Measurements from ENCODE around the gene CCM2L.

The CCM2L gene

DNA sequence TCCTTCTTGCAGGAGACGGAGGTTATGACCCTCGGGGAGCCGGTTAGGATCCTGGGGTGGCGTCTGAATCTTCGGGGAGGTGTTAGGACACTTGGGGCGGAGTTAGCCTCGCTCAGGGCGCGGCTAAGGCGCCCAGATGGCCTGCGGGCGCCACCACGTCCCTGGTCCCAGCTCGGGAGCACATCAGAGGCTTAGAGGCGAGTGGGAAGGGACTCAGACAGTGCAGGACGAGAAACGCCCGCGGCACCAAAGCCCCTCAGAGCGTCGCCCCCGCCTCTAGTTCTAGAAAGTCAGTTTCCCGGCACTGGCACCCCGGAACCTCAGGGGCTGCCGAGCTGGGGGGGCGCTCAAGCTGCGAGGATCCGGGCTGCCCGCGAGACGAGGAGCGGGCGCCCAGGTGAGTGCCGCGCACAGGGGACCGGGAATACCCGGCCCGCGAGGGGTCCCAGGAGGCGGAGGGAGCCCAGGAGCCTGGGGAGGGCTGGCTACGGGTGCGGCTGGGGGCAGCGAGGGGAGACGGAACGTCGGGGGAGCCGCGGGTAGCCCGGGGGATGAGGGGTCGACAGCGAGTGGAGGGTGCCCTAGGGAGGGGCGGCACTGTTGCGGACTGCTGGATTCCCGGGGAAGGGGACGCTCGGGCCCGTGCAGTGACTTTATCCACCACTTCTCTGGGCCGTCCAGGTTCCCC is 42.0 kb downstream of the CCM2L start, which contains the start of gene HCK:
Gene HCK, plus strand, starts transcription at position 153 of the 688 bp plus-strand sequence.
- ATAC-seq (ENCODE audit: low read depth): peak; percentile 54; the same call in 2 of the 3 replicates
- TF ChIP-seq, protein P1, sequence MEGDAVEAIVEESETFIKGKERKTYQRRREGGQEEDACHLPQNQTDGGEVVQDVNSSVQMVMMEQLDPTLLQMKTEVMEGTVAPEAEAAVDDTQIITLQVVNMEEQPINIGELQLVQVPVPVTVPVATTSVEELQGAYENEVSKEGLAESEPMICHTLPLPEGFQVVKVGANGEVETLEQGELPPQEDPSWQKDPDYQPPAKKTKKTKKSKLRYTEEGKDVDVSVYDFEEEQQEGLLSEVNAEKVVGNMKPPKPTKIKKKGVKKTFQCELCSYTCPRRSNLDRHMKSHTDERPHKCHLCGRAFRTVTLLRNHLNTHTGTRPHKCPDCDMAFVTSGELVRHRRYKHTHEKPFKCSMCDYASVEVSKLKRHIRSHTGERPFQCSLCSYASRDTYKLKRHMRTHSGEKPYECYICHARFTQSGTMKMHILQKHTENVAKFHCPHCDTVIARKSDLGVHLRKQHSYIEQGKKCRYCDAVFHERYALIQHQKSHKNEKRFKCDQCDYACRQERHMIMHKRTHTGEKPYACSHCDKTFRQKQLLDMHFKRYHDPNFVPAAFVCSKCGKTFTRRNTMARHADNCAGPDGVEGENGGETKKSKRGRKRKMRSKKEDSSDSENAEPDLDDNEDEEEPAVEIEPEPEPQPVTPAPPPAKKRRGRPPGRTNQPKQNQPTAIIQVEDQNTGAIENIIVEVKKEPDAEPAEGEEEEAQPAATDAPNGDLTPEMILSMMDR (IDR thresholded peaks at IDR 0.05; ENCODE audit: poor library complexity, severe bottlenecking): no peak
- Histone ChIP-seq H3K36me3 (ENCODE audit: low read depth) (no peaks in the 10 kb centered on the region), H3K4me3 (ENCODE audit: severe bottlenecking) (no peak within 1 kb of the TSS), H3K9me3 (ENCODE audit: severe bottlenecking) (no peaks in the 10 kb centered on the region), H3K4me1 (ENCODE audit: insufficient read depth, poor library complexity, severe bottlenecking) (no peaks in the 10 kb centered on the region), H3K27ac (ENCODE audit: poor library complexity, severe bottlenecking) (no peak within 1 kb of the TSS), H3K27me3 (ENCODE audit: insufficient read depth, poor library complexity, severe bottlenecking) (peaks cover 78% of the 10 kb centered on the region)
- no peak for DNase-seq (ENCODE audit: low spot score)

DNA sequence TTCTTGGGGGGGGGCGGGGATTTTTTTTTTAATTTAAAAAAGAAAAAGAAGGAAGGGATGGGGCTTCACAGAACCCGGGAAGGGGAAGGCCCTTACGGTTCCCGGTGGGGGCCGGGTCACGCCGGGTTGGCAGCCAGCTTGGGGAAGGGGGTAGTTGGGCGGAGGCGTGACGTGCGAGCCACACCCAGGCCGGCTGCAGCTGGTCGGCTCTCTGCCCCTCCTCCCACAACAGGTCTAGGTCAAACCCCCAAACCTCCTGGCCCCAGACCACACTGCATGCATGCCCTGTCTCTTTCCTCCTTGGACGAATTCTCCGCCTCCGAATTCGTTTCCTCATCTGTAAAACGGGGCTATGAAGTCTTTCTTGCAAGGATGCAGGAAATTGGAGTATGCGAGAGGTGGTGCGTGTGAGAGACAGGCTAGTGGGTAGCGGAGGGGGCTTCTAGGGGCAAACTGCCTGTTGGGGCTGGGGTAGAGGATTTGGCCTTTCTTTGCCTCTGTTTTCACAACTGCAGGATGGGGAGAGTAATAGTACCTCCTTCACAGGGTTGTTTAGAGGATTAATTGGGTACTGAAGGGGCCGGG is 42.6 kb downstream of the CCM2L start:
- H3K4me3 ChIP-seq (ENCODE audit: severe bottlenecking): no peak overlapping the region
- no peak for DNase-seq (ENCODE audit: low spot score)

DNA sequence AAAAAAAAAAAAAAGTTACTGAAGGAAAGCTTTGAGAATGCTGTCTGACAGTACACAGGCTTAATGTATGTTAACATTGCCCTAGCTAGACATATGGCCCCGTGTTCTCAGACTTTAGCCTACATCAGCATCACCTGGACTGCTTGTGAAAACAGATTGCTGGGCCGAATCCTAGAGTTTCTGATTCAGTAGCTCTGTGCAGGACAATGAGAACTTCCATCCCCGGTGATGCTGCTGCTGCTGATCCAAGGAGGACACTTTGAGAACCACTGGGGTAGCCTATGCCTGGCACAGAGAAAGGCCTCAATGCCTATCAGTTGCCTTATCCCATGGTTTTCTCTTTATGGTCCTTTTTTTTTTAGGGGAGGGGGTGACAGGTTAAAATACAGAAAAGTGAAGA is 43.4 kb downstream of the CCM2L start:
- Histone ChIP-seq H3K36me3 (ENCODE audit: low read depth) (no peaks in the 10 kb centered on the region), H3K4me3 (ENCODE audit: severe bottlenecking) (no peak overlapping the region), H3K27ac (ENCODE audit: poor library complexity, severe bottlenecking) (no peak overlapping the region), H3K9me3 (ENCODE audit: severe bottlenecking) (no peaks in the 10 kb centered on the region), H3K4me1 (ENCODE audit: insufficient read depth, poor library complexity, severe bottlenecking) (no peaks in the 10 kb centered on the region), H3K27me3 (ENCODE audit: insufficient read depth, poor library complexity, severe bottlenecking) (peaks cover 87% of the 10 kb centered on the region)
- DNase-seq (ENCODE audit: low spot score) (no peak), ATAC-seq (ENCODE audit: low read depth) (no peak)
- TF ChIP-seq, protein P1 (IDR thresholded peaks at IDR 0.05; ENCODE audit: poor library complexity, severe bottlenecking): no peak

More for the DNA sequence above, 42.6 kb downstream of the CCM2L start:
- H3K27ac ChIP-seq (ENCODE audit: poor library complexity, severe bottlenecking): no peak overlapping the region
- ATAC-seq (ENCODE audit: low read depth): no peak; the same call in 2 of the 3 replicates
- H3K4me1 ChIP-seq (ENCODE audit: insufficient read depth, poor library complexity, severe bottlenecking): no peaks in the 10 kb centered on the region
- H3K36me3 ChIP-seq (ENCODE audit: low read depth): no peaks in the 10 kb centered on the region
- TF ChIP-seq, protein P1 (IDR thresholded peaks at IDR 0.05; ENCODE audit: poor library complexity, severe bottlenecking): no peak
- H3K27me3 ChIP-seq (ENCODE audit: insufficient read depth, poor library complexity, severe bottlenecking): peaks cover 81% of the 10 kb centered on the region
- no peaks in the 10 kb centered on the region for H3K9me3 ChIP-seq (ENCODE audit: severe bottlenecking)

DNA sequence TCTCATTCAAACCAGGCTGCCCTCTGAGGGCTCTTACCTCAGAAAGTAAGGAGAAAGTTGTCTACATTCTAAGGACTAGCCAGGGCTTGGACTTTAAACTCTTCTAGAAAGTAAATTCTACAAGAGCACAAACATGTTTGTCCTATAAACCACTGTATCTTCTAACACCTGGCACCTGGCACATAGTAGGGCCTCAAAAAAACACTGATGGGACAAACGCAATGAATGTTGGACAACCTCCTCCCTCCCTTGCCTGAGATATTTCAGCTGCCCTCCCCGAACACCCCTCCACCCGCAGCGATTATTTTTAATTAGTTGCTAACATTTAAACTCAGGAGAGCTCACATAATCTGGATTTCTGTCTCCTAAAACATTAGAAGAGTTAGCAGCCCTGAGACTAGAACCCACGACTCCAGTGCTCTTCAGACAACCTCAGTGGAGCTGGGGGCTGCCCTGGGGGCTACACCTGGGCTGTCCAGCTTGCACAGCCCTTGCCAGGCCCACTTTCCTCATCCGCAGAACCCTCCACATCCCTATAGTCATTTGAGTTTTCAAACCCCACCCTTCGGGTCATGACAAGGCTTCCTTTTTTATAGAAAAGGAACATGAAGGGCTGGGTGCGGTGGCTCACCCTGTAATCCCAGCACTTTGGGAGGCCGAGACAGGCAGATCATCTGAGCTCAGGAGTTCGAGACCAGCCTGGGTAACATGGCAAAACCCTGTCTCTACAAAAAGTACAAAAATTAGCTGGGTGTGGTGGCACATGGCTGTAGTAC is 46.7 kb downstream of the CCM2L start:
- H3K27me3 ChIP-seq (ENCODE audit: insufficient read depth, poor library complexity, severe bottlenecking): peaks cover 81% of the 10 kb centered on the region
- DNase-seq (ENCODE audit: low spot score): no peak
- H3K9me3 ChIP-seq (ENCODE audit: severe bottlenecking): no peaks in the 10 kb centered on the region
- ATAC-seq (ENCODE audit: low read depth): no peak
- TF ChIP-seq, protein P1 (IDR thresholded peaks at IDR 0.05; ENCODE audit: poor library complexity, severe bottlenecking): no peak
- no peak overlapping the region for H3K27ac ChIP-seq (ENCODE audit: poor library complexity, severe bottlenecking)
- H3K4me3 ChIP-seq (ENCODE audit: severe bottlenecking): no peak overlapping the region
- no peaks in the 10 kb centered on the region for H3K4me1 ChIP-seq (ENCODE audit: insufficient read depth, poor library complexity, severe bottlenecking)
- no peaks in the 10 kb centered on the region for H3K36me3 ChIP-seq (ENCODE audit: low read depth)
